ENCODE measurements around the gene ADIG.

The ADIG gene

GRCh38 chr20:38554986-38555385, 26.0 kb upstream of the ADIG start:
- Histone ChIP-seq H3K9ac (ENCODE audit: low read depth, low read length) (no peak overlapping the region), H3K36me3 (ENCODE audit: insufficient read depth, low read length) (peaks cover 75% of the 10 kb centered on the region), H3K27me3 (ENCODE audit: control insufficient read depth, insufficient read depth, low read length) (no peaks in the 10 kb centered on the region), H3K4me2 (ENCODE audit: low read length) (no peak overlapping the region), H3K4me1 (ENCODE audit: control insufficient read depth, insufficient read depth, low read length) (no peaks in the 10 kb centered on the region), H3K4me3 (ENCODE audit: low read length) (no peak overlapping the region), H3K9me3 (replicated peaks; ENCODE audit: low read length) (no peaks in the 10 kb centered on the region)

- H3K9ac ChIP-seq (ENCODE audit: low read depth, low read length), result no peak overlapping the region
- no peaks in the 10 kb centered on the region for H3K27me3 ChIP-seq (ENCODE audit: control insufficient read depth, insufficient read depth, low read length)
- H3K4me1 ChIP-seq (ENCODE audit: control insufficient read depth, insufficient read depth, low read length), result no peaks in the 10 kb centered on the region
- H3K9me3 ChIP-seq (replicated peaks; ENCODE audit: low read length), result no peaks in the 10 kb centered on the region
- H3K4me2 ChIP-seq (ENCODE audit: low read length), result no peak overlapping the region
- no peak overlapping the region for H3K4me3 ChIP-seq (ENCODE audit: low read length)
- H3K36me3 ChIP-seq (ENCODE audit: insufficient read depth, low read length), result peaks cover 77% of the 10 kb centered on the region
Measured at GRCh38 chr20:38555395-38555794, 25.6 kb upstream of the ADIG start.

GRCh38 chr20:38557174-38557573, 23.8 kb upstream of the ADIG start:
- Histone ChIP-seq H3K4me1 (ENCODE audit: control insufficient read depth, insufficient read depth, low read length) (no peaks in the 10 kb centered on the region), H3K9ac (ENCODE audit: low read depth, low read length) (no peak overlapping the region), H3K36me3 (ENCODE audit: insufficient read depth, low read length) (peaks cover 64% of the 10 kb centered on the region), H3K4me2 (ENCODE audit: low read length) (no peak overlapping the region), H3K4me3 (ENCODE audit: low read length) (no peak overlapping the region), H3K27me3 (ENCODE audit: control insufficient read depth, insufficient read depth, low read length) (no peaks in the 10 kb centered on the region), H3K9me3 (replicated peaks; ENCODE audit: low read length) (no peaks in the 10 kb centered on the region)

- H3K36me3 ChIP-seq (ENCODE audit: insufficient read depth, low read length), result peaks cover 60% of the 10 kb centered on the region
- no peaks in the 10 kb centered on the region for H3K9me3 ChIP-seq (replicated peaks; ENCODE audit: low read length)
- no peaks in the 10 kb centered on the region for H3K4me1 ChIP-seq (ENCODE audit: control insufficient read depth, insufficient read depth, low read length)
- no peak overlapping the region for H3K4me2 ChIP-seq (ENCODE audit: low read length)
- no peak overlapping the region for H3K9ac ChIP-seq (ENCODE audit: low read depth, low read length)
- no peak overlapping the region for H3K4me3 ChIP-seq (ENCODE audit: low read length)
- H3K27me3 ChIP-seq (ENCODE audit: control insufficient read depth, insufficient read depth, low read length), result no peaks in the 10 kb centered on the region
Measured at GRCh38 chr20:38558596-38559360, 22.2 kb upstream of the ADIG start.

- Histone ChIP-seq H3K4me2 (ENCODE audit: low read length) (no peak overlapping the region), H3K9ac (ENCODE audit: low read depth, low read length) (no peak overlapping the region), H3K9me3 (replicated peaks; ENCODE audit: low read length) (no peaks in the 10 kb centered on the region), H3K27me3 (ENCODE audit: control insufficient read depth, insufficient read depth, low read length) (no peaks in the 10 kb centered on the region), H3K36me3 (ENCODE audit: insufficient read depth, low read length) (peaks cover 56% of the 10 kb centered on the region), H3K4me1 (ENCODE audit: control insufficient read depth, insufficient read depth, low read length) (no peaks in the 10 kb centered on the region), H3K4me3 (ENCODE audit: low read length) (no peak overlapping the region)
Measured at GRCh38 chr20:38559764-38560163, 21.2 kb upstream of the ADIG start.

GRCh38 chr20:38563802-38564431, 17.1 kb upstream of the ADIG start:
- H3K9me3 ChIP-seq (replicated peaks; ENCODE audit: low read length), result no peaks in the 10 kb centered on the region
- H3K27me3 ChIP-seq (ENCODE audit: control insufficient read depth, insufficient read depth, low read length), result no peaks in the 10 kb centered on the region
- H3K4me2 ChIP-seq (ENCODE audit: low read length), result no peak overlapping the region
- no peaks in the 10 kb centered on the region for H3K4me1 ChIP-seq (ENCODE audit: control insufficient read depth, insufficient read depth, low read length)
- peaks cover 58% of the 10 kb centered on the region for H3K36me3 ChIP-seq (ENCODE audit: insufficient read depth, low read length)
- no peak overlapping the region for H3K9ac ChIP-seq (ENCODE audit: low read depth, low read length)
- no peak overlapping the region for H3K4me3 ChIP-seq (ENCODE audit: low read length)

GRCh38 chr20:38564680-38565079, 16.3 kb upstream of the ADIG start:
- Histone ChIP-seq H3K4me2 (ENCODE audit: low read length) (no peak overlapping the region), H3K4me3 (ENCODE audit: low read length) (no peak overlapping the region), H3K9me3 (replicated peaks; ENCODE audit: low read length) (no peaks in the 10 kb centered on the region), H3K9ac (ENCODE audit: low read depth, low read length) (no peak overlapping the region), H3K4me1 (ENCODE audit: control insufficient read depth, insufficient read depth, low read length) (no peaks in the 10 kb centered on the region), H3K36me3 (ENCODE audit: insufficient read depth, low read length) (peaks cover 59% of the 10 kb centered on the region), H3K27me3 (ENCODE audit: control insufficient read depth, insufficient read depth, low read length) (no peaks in the 10 kb centered on the region)

- Histone ChIP-seq H3K9ac (ENCODE audit: low read depth, low read length) (no peak overlapping the region), H3K4me3 (ENCODE audit: low read length) (no peak overlapping the region), H3K9me3 (replicated peaks; ENCODE audit: low read length) (no peaks in the 10 kb centered on the region), H3K4me1 (ENCODE audit: control insufficient read depth, insufficient read depth, low read length) (no peaks in the 10 kb centered on the region), H3K36me3 (ENCODE audit: insufficient read depth, low read length) (peaks cover 61% of the 10 kb centered on the region), H3K27me3 (ENCODE audit: control insufficient read depth, insufficient read depth, low read length) (no peaks in the 10 kb centered on the region), H3K4me2 (ENCODE audit: low read length) (no peak overlapping the region)
Measured at GRCh38 chr20:38566036-38566598, 14.9 kb upstream of the ADIG start.

- no peak overlapping the region for H3K4me3 ChIP-seq (ENCODE audit: low read length)
- H3K4me2 ChIP-seq (ENCODE audit: low read length), result no peak overlapping the region
- no peak overlapping the region for H3K9ac ChIP-seq (ENCODE audit: low read depth, low read length)
- H3K9me3 ChIP-seq (replicated peaks; ENCODE audit: low read length), result no peaks in the 10 kb centered on the region
- H3K27me3 ChIP-seq (ENCODE audit: control insufficient read depth, insufficient read depth, low read length), result no peaks in the 10 kb centered on the region
- peaks cover 58% of the 10 kb centered on the region for H3K36me3 ChIP-seq (ENCODE audit: insufficient read depth, low read length)
- H3K4me1 ChIP-seq (ENCODE audit: control insufficient read depth, insufficient read depth, low read length), result no peaks in the 10 kb centered on the region
Measured at GRCh38 chr20:38569747-38570525, 11.1 kb upstream of the ADIG start.

GRCh38 chr20:38573413-38573812, 7.6 kb upstream of the ADIG start:
- no peaks in the 10 kb centered on the region for H3K9me3 ChIP-seq (replicated peaks; ENCODE audit: low read length)
- H3K36me3 ChIP-seq (ENCODE audit: insufficient read depth, low read length), result peaks cover 63% of the 10 kb centered on the region
- H3K9ac ChIP-seq (ENCODE audit: low read depth, low read length), result no peak overlapping the region
- H3K4me3 ChIP-seq (ENCODE audit: low read length), result no peak overlapping the region
- no peaks in the 10 kb centered on the region for H3K4me1 ChIP-seq (ENCODE audit: control insufficient read depth, insufficient read depth, low read length)
- no peak overlapping the region for H3K4me2 ChIP-seq (ENCODE audit: low read length)
- H3K27me3 ChIP-seq (ENCODE audit: control insufficient read depth, insufficient read depth, low read length), result no peaks in the 10 kb centered on the region

GRCh38 chr20:38579219-38579910, 1.6 kb upstream of the ADIG start:
- Histone ChIP-seq H3K9me3 (replicated peaks; ENCODE audit: low read length) (no peaks in the 10 kb centered on the region), H3K27me3 (ENCODE audit: control insufficient read depth, insufficient read depth, low read length) (peaks cover 7% of the 10 kb centered on the region), H3K9ac (ENCODE audit: low read depth, low read length) (no peak overlapping the region), H3K4me2 (ENCODE audit: low read length) (no peak overlapping the region), H3K4me3 (ENCODE audit: low read length) (no peak overlapping the region), H3K4me1 (ENCODE audit: control insufficient read depth, insufficient read depth, low read length) (peaks cover 5% of the 10 kb centered on the region), H3K36me3 (ENCODE audit: insufficient read depth, low read length) (peaks cover 34% of the 10 kb centered on the region)
